ENCODE measurements around the gene VAX1.

Gene VAX1

GRCh38 chr10:117138838-117139580 is 939 bp upstream of the VAX1 start:
- TF ChIP-seq CTCF (IDR thresholded peaks at IDR 0.05; ENCODE audit: control insufficient read depth, extremely low read depth, insufficient read depth) = no peak
- no peak overlapping the region for H3K4me3 ChIP-seq (ENCODE audit: low read depth, low read length)
- DNase-seq (ENCODE audit: low read depth) = no peak

- no peak for TF ChIP-seq CTCF (IDR thresholded peaks at IDR 0.05; ENCODE audit: control insufficient read depth, extremely low read depth, insufficient read depth)
- H3K4me3 ChIP-seq (ENCODE audit: low read depth, low read length) = peak overlapping the region; percentile 45
- no peak for DNase-seq (ENCODE audit: low read depth)
These were observed 799 bp downstream of the VAX1 start for GRCh38 chr10:117137031-117137910.

GRCh38 chr10:117136391-117136975 is 1.6 kb downstream of the VAX1 start:
- H3K4me3 ChIP-seq (ENCODE audit: low read depth, low read length) = peak overlapping the region; percentile 45
- TF ChIP-seq CTCF (IDR thresholded peaks at IDR 0.05; ENCODE audit: control insufficient read depth, extremely low read depth, insufficient read depth) = no peak
- no peak for DNase-seq (ENCODE audit: low read depth)

- H3K4me3 ChIP-seq (ENCODE audit: low read depth, low read length) = no peak overlapping the region
- DNase-seq (ENCODE audit: low read depth) = no peak
- no peak for TF ChIP-seq CTCF (IDR thresholded peaks at IDR 0.05; ENCODE audit: control insufficient read depth, extremely low read depth, insufficient read depth)
These were observed 2.5 kb downstream of the VAX1 start for GRCh38 chr10:117135480-117136140.

GRCh38 chr10:117135026-117135372 is 3.1 kb downstream of the VAX1 start:
- no peak for DNase-seq (ENCODE audit: low read depth)

More at GRCh38 chr10:117135026-117135372, 3.1 kb downstream of the VAX1 start:
- H3K4me3 ChIP-seq (ENCODE audit: low read depth, low read length) = no peak overlapping the region
- TF ChIP-seq CTCF (IDR thresholded peaks at IDR 0.05; ENCODE audit: control insufficient read depth, extremely low read depth, insufficient read depth) = no peak

All from LNCaP clone FGC (cell line).